ENCODE measurements around the gene CCDC88B.

DNA sequence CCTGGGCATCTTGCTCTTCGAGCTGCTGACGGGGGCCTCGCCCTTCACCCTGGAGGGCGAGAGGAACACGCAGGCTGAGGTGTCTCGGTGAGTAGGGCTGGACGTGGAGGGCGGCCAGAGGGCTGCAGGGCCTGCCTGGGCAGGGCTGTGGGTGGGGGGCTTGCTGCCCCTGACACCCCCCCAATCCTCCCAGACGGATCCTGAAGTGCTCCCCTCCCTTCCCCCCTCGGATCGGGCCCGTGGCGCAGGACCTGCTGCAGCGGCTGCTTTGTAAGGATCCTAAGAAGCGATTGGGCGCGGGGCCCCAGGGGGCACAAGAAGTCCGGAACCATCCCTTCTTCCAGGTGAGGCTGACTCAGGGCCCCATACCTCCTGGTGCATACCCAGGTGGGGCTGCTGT, 21.7 kb downstream of the CCDC88B start:
- TF ChIP-seq, protein P1, sequence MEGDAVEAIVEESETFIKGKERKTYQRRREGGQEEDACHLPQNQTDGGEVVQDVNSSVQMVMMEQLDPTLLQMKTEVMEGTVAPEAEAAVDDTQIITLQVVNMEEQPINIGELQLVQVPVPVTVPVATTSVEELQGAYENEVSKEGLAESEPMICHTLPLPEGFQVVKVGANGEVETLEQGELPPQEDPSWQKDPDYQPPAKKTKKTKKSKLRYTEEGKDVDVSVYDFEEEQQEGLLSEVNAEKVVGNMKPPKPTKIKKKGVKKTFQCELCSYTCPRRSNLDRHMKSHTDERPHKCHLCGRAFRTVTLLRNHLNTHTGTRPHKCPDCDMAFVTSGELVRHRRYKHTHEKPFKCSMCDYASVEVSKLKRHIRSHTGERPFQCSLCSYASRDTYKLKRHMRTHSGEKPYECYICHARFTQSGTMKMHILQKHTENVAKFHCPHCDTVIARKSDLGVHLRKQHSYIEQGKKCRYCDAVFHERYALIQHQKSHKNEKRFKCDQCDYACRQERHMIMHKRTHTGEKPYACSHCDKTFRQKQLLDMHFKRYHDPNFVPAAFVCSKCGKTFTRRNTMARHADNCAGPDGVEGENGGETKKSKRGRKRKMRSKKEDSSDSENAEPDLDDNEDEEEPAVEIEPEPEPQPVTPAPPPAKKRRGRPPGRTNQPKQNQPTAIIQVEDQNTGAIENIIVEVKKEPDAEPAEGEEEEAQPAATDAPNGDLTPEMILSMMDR (IDR thresholded peaks at IDR 0.05): no peak
- no peak for TF ChIP-seq POLR2A (IDR thresholded peaks at IDR 0.05)
